T-cell (primary cell): ENCODE results near the gene IL20. TPM values are rescaled to one million over a fixed set of nuclear protein-coding genes. Genes with fewer than 3 reads are reported as not detected.

Experiments used
- ATAC-seq, 4 experiments: fragments of 200-7000 bp in 3 of 4; fragments of 150-1000 bp in 1 of 4; cut with Tn5 transposase; replicated peaks in 1 of 4; 1 replicate in 3 of 4; 2 replicates in 1 of 4; pipeline ENCODE4 v1.10.0; 2021; ENCODE audit warnings: moderate library complexity in 3 of 4, mild to moderate bottlenecking in 2 of 4, moderate number of reproducible peaks in 1 of 4
- CTCF ChIA-PET, 2 donors: fragments of 300-600 bp; sonication (Branson Sonifier 250); formaldehyde crosslinking; loops; one replicate each; lab custom pipeline; 2022; ENCODE audit warnings: antibody characterized with exemption in 2 of 2; lab: Charles Lee
- POLR2A ChIA-PET, 2 donors: fragments of 300-600 bp; sonication (Branson Sonifier 250); formaldehyde crosslinking; loops; one replicate each; lab custom pipeline; 2022; ENCODE audit warnings: antibody characterized with exemption in 2 of 2; lab: Charles Lee
- DNase-seq, 35 experiments: peaks; one replicate each; pipeline versions ENCODE4 v3.0.0 to v3.0.0-alpha.2; 2013 to 2023
- H3K27ac ChIP-seq: one replicate; pipeline ENCODE4 v1.5.1; 2013; ENCODE audit warnings: low read length
- H3K27me3 ChIP-seq, 2 experiments: replicated peaks in 1 of 2; 1 replicate in 1 of 2; 2 replicates in 1 of 2; pipeline versions ENCODE4 v1.6.1 to v1.7.0; 2013; ENCODE audit warnings: low read length in 1 of 2, mixed read lengths in 1 of 2; ENCODE audit not compliant: control insufficient read depth in 2 of 2, insufficient read depth in 2 of 2; ENCODE audit errors: extremely low read depth in 1 of 2
- H3K36me3 ChIP-seq, 2 donors: 1 replicate in 1 of 2; 2 replicates in 1 of 2; pipeline versions ENCODE4 v1.6.1 to v1.7.0; 2013; ENCODE audit warnings: low read length in 1 of 2; ENCODE audit not compliant: control insufficient read depth in 2 of 2, insufficient read depth in 1 of 2; ENCODE audit errors: extremely low read depth in 1 of 2
- H3K4me1 ChIP-seq, 2 experiments: 1 replicate in 1 of 2; 2 replicates in 1 of 2; pipeline versions ENCODE4 v1.6.1 to v1.7.0; 2013; ENCODE audit warnings: low read length in 2 of 2, mixed read lengths in 1 of 2; ENCODE audit not compliant: insufficient read depth in 2 of 2, control insufficient read depth in 1 of 2; ENCODE audit errors: extremely low read depth in 1 of 2
- H3K4me3 ChIP-seq, 2 donors: 1 replicate in 1 of 2; 2 replicates in 1 of 2; pipeline versions ENCODE4 v1.5.1 to v1.7.0; 2013; ENCODE audit warnings: mild to moderate bottlenecking in 2 of 2, low read length in 1 of 2, moderate library complexity in 1 of 2; ENCODE audit not compliant: control insufficient read depth in 1 of 2; ENCODE audit errors: extremely low read depth in 1 of 2
- H3K9me3 ChIP-seq: 2 replicates; pipeline ENCODE4 v1.7.0; 2013
- H3K27ac Mint-ChIP-seq, 2 donors: one replicate each; pipeline ENCODE4 v1.8.0; 2020 to 2021; ENCODE audit warnings: mild to moderate bottlenecking in 2 of 2, mixed read lengths in 2 of 2
- H3K27me3 Mint-ChIP-seq, 2 donors: one replicate each; pipeline ENCODE4 v1.8.0; 2021 to 2022; ENCODE audit warnings: mixed read lengths in 2 of 2
- H3K36me3 Mint-ChIP-seq: one replicate; pipeline ENCODE4 v1.8.0; 2021; ENCODE audit warnings: mixed read lengths
- H3K4me1 Mint-ChIP-seq, 3 donors: one replicate each; pipeline ENCODE4 v1.8.0; 2020 to 2022; ENCODE audit warnings: mixed read lengths in 3 of 3, mild to moderate bottlenecking in 1 of 3
- H3K4me3 Mint-ChIP-seq, 3 donors: one replicate each; pipeline ENCODE4 v1.8.0; 2020 to 2022; ENCODE audit warnings: mild to moderate bottlenecking in 3 of 3, mixed read lengths in 3 of 3, moderate library complexity in 3 of 3
- H3K9me3 Mint-ChIP-seq, 3 donors: one replicate each; pipeline ENCODE4 v1.8.0; 2020 to 2022; ENCODE audit warnings: mixed read lengths in 3 of 3
- WGBS: methylation state at CpG from one replicate; pipeline ENCODE4 v1.1.5; 2013; ENCODE audit warnings: missing lambda C conversion rate; ENCODE audit not compliant: insufficient coverage; 5-methylcytosine and 5-hydroxymethylcytosine counted together
- total RNA-seq, 35 experiments: library from RNA in 6 of 35; stranded (reverse) in 6 of 35; fragments of 120-200 nt in 1 of 35; gene quantifications; one replicate each; pipeline versions ENCODE4 v1.2.1 to v1.2.4 and lab custom pipeline; 2013 to 2026

IL20 gene
- total RNA-seq, 5 donors from 2014 or later (not counting 1 experiment from before 2014, with no cell fraction given) = not detected

GRCh38 chr1:206860165-206860564, 5.3 kb upstream of the IL20 start:
- H3K4me1 Mint-ChIP-seq = peaks cover 12 to 20% (median 19%) of the 10 kb centered on the region in 3 donors
- peaks cover 0 to 2% of the 10 kb centered on the region in 2 experiments for H3K27me3 ChIP-seq
- no peak for DNase-seq
- CTCF ChIA-PET = interaction anchor here in 1 of 2 donors (0.6 to 1.9 kb wide), 9 partner anchors 10 to 323 kb away, joined by 3 to 6 read pairs (median 3); no protein-coding TSS in a partner anchor
- H3K9me3 ChIP-seq = no peaks in the 10 kb centered on the region
- H3K36me3 Mint-ChIP-seq = no peaks in the 10 kb centered on the region
- WGBS = 86% methylated on average over 3 of the region's 4 CpGs
- POLR2A ChIA-PET = interaction anchor here in 1 of 2 donors (0.6 kb wide), 1 partner anchor 776 kb away, joined by 3 read pairs; no protein-coding TSS in a partner anchor
- H3K27ac Mint-ChIP-seq = no peak overlapping the region
- H3K4me3 ChIP-seq = no peak overlapping the region
- peaks cover 6 to 13% of the 10 kb centered on the region in 2 experiments for H3K4me1 ChIP-seq
- ATAC-seq = no peak
- H3K9me3 Mint-ChIP-seq = no peaks in the 10 kb centered on the region
- peak overlapping the region in 1 of 3 donors; percentile 40 for H3K4me3 Mint-ChIP-seq
- H3K27me3 Mint-ChIP-seq = peaks cover 4 to 6% of the 10 kb centered on the region in 2 donors
- H3K36me3 ChIP-seq = no peaks in the 10 kb centered on the region
- H3K27ac ChIP-seq = no peak overlapping the region

- ChIA-PET CTCF (interaction anchor here (0.7 to 1.0 kb wide), 3 partner anchors 16 to 73 kb away, joined by 3 to 4 read pairs (median 3); no protein-coding TSS in a partner anchor), POLR2A (no interaction called here)
- Mint-ChIP-seq H3K4me1 (peaks cover 8 to 23% (median 21%) of the 10 kb centered on the region in 3 donors), H3K4me3 (no peak overlapping the region), H3K27ac (no peak overlapping the region), H3K9me3 (no peaks in the 10 kb centered on the region), H3K27me3 (peaks cover 4 to 10% of the 10 kb centered on the region in 2 donors), H3K36me3 (no peaks in the 10 kb centered on the region)
- 67% methylated on average over 1 of the region's 1 CpG for WGBS
- DNase-seq (no peak), ATAC-seq (no peak)
- Histone ChIP-seq H3K9me3 (no peaks in the 10 kb centered on the region), H3K36me3 (no peaks in the 10 kb centered on the region), H3K4me3 (no peak overlapping the region), H3K4me1 (peaks cover 6 to 14% of the 10 kb centered on the region in 2 experiments), H3K27ac (no peak overlapping the region), H3K27me3 (peaks cover 0 to 2% of the 10 kb centered on the region in 2 experiments)
These were observed 2.2 kb upstream of the IL20 start for GRCh38 chr1:206863266-206863665.

DNA sequence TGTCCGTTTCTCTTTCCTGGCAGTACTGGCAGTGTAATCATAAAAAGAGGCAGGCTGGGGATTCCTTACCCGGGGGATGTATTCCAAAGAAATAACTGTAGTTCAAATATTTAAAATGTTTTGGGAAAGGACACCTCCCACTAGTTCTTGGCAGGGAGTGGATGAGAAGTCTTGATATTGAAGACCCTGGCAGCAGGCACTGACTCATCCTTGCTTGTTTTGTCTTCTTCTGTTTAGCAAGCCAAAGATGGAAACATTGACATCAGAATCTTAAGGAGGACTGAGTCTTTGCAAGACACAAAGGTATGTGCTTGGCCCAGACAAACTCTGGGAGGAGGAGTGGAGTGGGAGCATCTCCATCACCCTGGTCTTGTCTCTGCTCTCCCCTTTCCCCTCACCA, 639 bp downstream of the IL20 start:
- peaks cover 3% of the 10 kb centered on the region for H3K36me3 Mint-ChIP-seq
- peaks cover 4 to 14% of the 10 kb centered on the region in 2 donors for H3K27me3 Mint-ChIP-seq
- Histone ChIP-seq H3K27me3 (peaks cover 0 to 2% of the 10 kb centered on the region in 2 experiments), H3K4me1 (peaks cover 0 to 5% of the 10 kb centered on the region in 2 experiments), H3K9me3 (no peaks in the 10 kb centered on the region), H3K27ac (no peak overlapping the region), H3K4me3 (no peak overlapping the region), H3K36me3 (no peaks in the 10 kb centered on the region)
- no peak for DNase-seq
- H3K9me3 Mint-ChIP-seq = no peaks in the 10 kb centered on the region
- no peak overlapping the region for H3K27ac Mint-ChIP-seq
- ChIA-PET CTCF (interaction anchor here (1.1 to 2.2 kb wide), 3 partner anchors 46 to 147 kb away, joined by 8 to 16 read pairs (median 9); no protein-coding TSS in a partner anchor), POLR2A (no interaction called here)
- H3K4me3 Mint-ChIP-seq = no peak overlapping the region
- peaks cover 8 to 11% (median 10%) of the 10 kb centered on the region in 3 donors for H3K4me1 Mint-ChIP-seq
- no CpG with 5 or more reads among the region's 2 CpGs for WGBS
- ATAC-seq = no peak

DNA sequence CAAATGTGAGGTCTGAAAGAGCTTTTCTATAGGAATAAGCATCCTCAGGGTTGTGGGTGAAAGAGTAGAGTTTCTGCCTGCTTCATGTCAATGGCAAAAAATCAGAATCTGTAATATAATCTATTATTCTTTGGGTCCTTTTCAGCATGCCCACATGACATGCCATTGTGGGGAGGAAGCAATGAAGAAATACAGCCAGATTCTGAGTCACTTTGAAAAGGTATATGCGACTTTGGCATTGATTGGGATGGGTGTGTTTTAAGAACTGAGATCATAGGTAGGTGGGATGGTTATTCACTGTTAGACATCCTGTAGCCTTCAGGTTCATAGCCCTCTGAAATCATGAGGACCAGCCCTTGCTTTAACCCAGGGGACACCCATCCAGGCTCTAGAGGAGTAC, 1.8 kb downstream of the IL20 start:
- DNase-seq (no peak), ATAC-seq (no peak)
- Mint-ChIP-seq H3K27ac (no peak overlapping the region), H3K27me3 (peaks cover 4 to 11% of the 10 kb centered on the region in 2 donors), H3K36me3 (peaks cover 6% of the 10 kb centered on the region), H3K9me3 (peaks cover 0 to 6% (median 3%) of the 10 kb centered on the region in 3 donors), H3K4me1 (peaks cover 8 to 11% (median 10%) of the 10 kb centered on the region in 3 donors), H3K4me3 (no peak overlapping the region)
- ChIA-PET POLR2A (interaction anchor here (0.6 kb wide), 3 partner anchors 11 to 236 kb away, joined by 3 to 5 read pairs (median 3); no protein-coding TSS in a partner anchor), CTCF (interaction anchor here (0.6 to 1.1 kb wide), 5 partner anchors 17 to 153 kb away, joined by 3 to 4 read pairs (median 3); no protein-coding TSS in a partner anchor)
- Histone ChIP-seq H3K4me3 (no peak overlapping the region), H3K27ac (no peak overlapping the region), H3K27me3 (peaks cover 0 to 2% of the 10 kb centered on the region in 2 experiments), H3K9me3 (no peaks in the 10 kb centered on the region), H3K36me3 (no peaks in the 10 kb centered on the region), H3K4me1 (peaks cover 0 to 5% of the 10 kb centered on the region in 2 experiments)
- WGBS = no CpG with 5 or more reads among the region's 1 CpG

DNA sequence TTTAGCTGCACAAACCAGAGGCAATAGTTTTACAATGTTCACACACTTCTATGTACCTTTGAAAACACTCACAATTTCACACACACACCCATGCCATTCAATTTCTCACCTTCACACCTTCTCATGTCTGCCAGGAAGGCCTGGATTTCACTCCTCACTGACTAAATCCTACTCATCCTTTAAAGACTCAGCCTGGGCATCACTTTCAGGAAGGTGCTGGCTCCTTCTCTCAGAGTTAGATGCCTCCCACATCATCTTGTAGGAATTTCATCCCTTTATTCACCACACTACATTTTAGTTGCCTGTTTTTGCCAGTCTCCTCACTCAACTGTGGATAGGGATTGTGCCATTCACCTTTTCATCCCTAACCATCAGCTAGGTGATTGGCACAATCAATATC, 2.3 kb downstream of the IL20 start:
- Histone ChIP-seq H3K36me3 (no peaks in the 10 kb centered on the region), H3K27ac (no peak overlapping the region), H3K4me3 (no peak overlapping the region), H3K4me1 (peaks cover 0 to 5% of the 10 kb centered on the region in 2 experiments), H3K9me3 (no peaks in the 10 kb centered on the region), H3K27me3 (peaks cover 0 to 2% of the 10 kb centered on the region in 2 experiments)
- Mint-ChIP-seq H3K36me3 (peaks cover 6% of the 10 kb centered on the region), H3K9me3 (peaks cover 0 to 7% (median 5%) of the 10 kb centered on the region in 3 donors), H3K4me3 (no peak overlapping the region), H3K27me3 (peaks cover 4 to 11% of the 10 kb centered on the region in 2 donors), H3K27ac (no peak overlapping the region), H3K4me1 (peaks cover 8 to 11% (median 10%) of the 10 kb centered on the region in 3 donors)
- POLR2A ChIA-PET = no interaction called here
- ATAC-seq (no peak), DNase-seq (no peak)
- CTCF ChIA-PET = interaction anchor here (0.6 to 1.1 kb wide), 2 partner anchors 66 to 102 kb away, joined by 3 read pairs; no protein-coding TSS in a partner anchor

DNA sequence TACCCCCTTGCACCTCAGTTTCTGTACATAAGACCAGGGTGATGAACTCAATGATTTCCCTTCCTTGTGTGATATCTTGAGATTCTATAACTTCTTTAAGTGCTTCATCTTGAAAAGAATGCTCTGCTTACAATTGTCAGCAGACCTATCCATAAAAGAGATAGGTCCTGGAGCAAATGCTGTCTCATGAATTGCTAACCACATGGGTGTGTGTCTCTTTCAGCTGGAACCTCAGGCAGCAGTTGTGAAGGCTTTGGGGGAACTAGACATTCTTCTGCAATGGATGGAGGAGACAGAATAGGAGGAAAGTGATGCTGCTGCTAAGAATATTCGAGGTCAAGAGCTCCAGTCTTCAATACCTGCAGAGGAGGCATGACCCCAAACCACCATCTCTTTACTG, 2.8 kb downstream of the IL20 start:
- Histone ChIP-seq H3K9me3 (no peaks in the 10 kb centered on the region), H3K4me1 (peaks cover 0 to 5% of the 10 kb centered on the region in 2 experiments), H3K27me3 (peaks cover 0 to 2% of the 10 kb centered on the region in 2 experiments), H3K4me3 (no peak overlapping the region), H3K27ac (no peak overlapping the region), H3K36me3 (no peaks in the 10 kb centered on the region)
- DNase-seq (no peak), ATAC-seq (no peak)
- no CpG with 5 or more reads among the region's 1 CpG for WGBS
- Mint-ChIP-seq H3K27me3 (peaks cover 0 to 8% of the 10 kb centered on the region in 2 donors), H3K4me3 (no peak overlapping the region), H3K27ac (no peak overlapping the region), H3K36me3 (peaks cover 6% of the 10 kb centered on the region), H3K4me1 (peaks cover 8 to 11% (median 10%) of the 10 kb centered on the region in 3 donors), H3K9me3 (peaks cover 0 to 7% (median 5%) of the 10 kb centered on the region in 3 donors)
- ChIA-PET POLR2A (no interaction called here), CTCF (interaction anchor here (0.6 to 2.7 kb wide), 2 partner anchors 44 to 66 kb away, joined by 3 to 9 read pairs; no protein-coding TSS in a partner anchor)
